ENCODE data around the gene RIC3. TPM values are rescaled to one million over a fixed set of nuclear protein-coding genes. Genes with fewer than 3 reads are reported as not detected.

Gene RIC3, protein sequence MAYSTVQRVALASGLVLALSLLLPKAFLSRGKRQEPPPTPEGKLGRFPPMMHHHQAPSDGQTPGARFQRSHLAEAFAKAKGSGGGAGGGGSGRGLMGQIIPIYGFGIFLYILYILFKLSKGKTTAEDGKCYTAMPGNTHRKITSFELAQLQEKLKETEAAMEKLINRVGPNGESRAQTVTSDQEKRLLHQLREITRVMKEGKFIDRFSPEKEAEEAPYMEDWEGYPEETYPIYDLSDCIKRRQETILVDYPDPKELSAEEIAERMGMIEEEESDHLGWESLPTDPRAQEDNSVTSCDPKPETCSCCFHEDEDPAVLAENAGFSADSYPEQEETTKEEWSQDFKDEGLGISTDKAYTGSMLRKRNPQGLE
- 61.0 TPM for total RNA-seq

DNA sequence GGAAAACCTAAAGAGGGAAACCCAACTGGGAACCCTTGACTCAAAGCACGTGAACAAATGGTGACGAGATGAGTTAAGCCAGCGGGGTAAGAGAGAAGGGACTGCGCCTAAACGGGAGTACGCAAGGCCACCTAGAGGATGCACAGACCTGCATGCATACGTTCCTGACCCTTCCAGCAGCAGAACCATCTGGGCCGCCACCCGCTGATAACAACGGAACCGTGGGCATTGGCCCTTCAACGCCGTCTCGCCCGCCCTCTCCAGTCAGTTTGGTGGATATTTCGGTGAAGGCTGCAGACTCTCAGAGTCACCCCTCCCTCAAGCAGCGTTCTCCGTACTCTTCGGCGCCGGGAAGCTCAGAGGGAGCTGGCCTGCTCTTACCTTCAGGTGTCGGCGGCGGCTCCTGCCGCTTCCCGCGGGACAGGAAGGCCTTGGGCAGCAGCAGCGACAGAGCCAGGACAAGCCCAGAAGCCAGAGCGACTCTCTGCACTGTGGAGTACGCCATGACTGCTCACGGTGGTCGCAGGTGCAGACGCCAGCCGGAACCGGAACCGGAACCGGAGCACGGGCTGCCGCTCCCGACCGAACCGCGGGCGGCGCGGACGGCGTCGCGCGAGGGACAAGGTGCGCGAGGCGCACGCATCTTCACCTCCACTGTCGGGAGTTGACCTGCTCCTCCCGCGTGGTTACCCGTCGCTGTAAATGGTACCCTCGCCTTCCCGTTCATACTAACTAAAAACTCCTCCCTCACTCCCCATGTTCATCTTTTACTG lies at the start of gene RIC3:
TSS of gene RIC3 (minus strand) at position 541 of the 773 bp plus-strand sequence. CDS start at position 505, 36 bp downstream.

DNA sequence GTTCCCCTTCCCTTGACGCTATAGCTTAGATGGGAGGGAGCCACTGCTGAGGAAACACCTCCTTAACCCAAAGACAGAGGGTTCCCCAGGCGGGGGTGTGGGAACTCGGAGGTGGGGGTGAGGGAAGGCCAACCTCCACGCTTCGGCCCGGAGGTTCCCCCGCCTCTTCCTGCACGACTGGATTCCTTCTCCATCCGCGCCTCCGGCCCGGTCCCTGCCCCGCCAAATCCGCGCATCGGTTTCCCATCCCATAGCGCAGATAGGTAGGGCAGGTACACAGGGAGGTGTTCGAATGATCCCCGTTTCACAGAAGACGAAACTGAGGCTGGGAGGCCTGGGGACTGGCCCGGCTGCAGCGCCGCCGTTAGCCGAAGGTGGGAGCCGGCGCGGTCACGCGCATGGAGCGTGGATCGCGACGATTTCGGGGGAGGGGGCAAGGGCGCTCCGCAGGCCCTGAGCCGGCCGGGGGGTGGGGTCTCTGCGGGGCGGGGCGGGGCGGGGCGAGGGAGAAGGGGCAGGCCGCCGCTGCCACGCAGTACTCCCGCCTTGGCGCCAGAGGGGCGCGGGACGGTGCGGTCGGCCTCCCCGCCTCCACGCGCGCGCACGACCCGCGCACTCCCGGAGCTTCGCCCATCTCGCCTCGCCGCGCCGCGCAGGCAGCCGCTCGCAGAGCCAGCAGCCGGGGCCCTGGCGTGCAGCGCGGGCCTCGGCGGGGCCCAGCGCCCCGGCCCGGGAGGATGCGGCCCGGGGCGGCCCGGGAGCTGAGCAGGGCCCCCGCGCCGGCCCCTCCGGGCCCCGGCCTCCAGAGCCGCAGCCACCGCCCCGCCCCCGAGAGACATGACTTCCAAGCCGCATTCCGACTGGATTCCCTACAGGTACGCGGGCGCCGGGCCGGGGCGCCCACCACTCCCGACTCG lies 87.9 kb downstream of the RIC3 start, which contains the start of gene TUB:
TSS of gene TUB (plus strand) at position 538 of the 917 bp plus-strand sequence. CDS start at position 838, 300 bp downstream.

Other genes with a start within 250 kb of the RIC3 start
- gene OR10A6, start 237.8 kb downstream of the RIC3 start, total RNA-seq, result not detected
- not detected for gene OR10A3, start 227.3 kb downstream of the RIC3 start, total RNA-seq
- gene NLRP10, start 203.6 kb downstream of the RIC3 start, total RNA-seq, result not detected
- gene EIF3F, start 181.7 kb downstream of the RIC3 start, total RNA-seq, result 182 TPM
- gene TUB, start 87.8 kb downstream of the RIC3 start, total RNA-seq, result 90.8 TPM
- 3.1 TPM for gene LMO1, start 94.9 kb upstream of the RIC3 start, total RNA-seq